HG03558 (cell line): ENCODE results near the gene MTUS2.

Source experiments
- ATAC-seq: cut with Tn5 transposase; IDR thresholded peaks from one replicate; pipeline ENCODE4 v1.9.1; 2021; ENCODE audit warnings: moderate number of reproducible peaks; ENCODE audit not compliant: unreplicated experiment; ENCODE audit errors: extremely low read depth

The MTUS2 gene

GRCh38 chr13:29489650-29490560, 669.8 kb downstream of the MTUS2 start:
- ATAC-seq = no peak

- no peak for ATAC-seq
These were observed 670.4 kb downstream of the MTUS2 start for GRCh38 chr13:29490561-29490885.

GRCh38 chr13:29491248-29491647, 671.1 kb downstream of the MTUS2 start:
- ATAC-seq = no peak

- no peak for ATAC-seq
These were observed 673.7 kb downstream of the MTUS2 start for GRCh38 chr13:29493796-29494195.

DNA sequence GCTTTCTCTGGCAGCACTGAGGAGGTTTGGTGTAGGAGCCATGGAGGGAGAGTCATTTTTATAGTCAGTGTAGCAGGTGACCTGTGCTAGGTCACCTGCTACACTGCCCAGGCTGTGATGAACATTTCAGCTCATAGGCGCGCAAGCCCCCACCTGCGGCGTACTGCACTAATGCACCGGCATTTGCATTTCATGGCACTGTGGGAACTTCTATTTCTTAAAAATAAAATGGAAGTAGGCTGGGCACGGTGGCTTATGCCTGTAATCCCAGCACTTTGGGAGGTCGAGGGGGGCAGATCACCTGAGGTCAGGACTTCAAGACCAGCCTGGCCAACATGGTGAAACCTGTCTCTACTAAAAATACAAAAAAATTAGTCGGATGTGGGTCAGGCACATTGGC, 674.4 kb downstream of the MTUS2 start:
- ATAC-seq = no peak

GRCh38 chr13:29496241-29496712, 676.1 kb downstream of the MTUS2 start:
- ATAC-seq = no peak

DNA sequence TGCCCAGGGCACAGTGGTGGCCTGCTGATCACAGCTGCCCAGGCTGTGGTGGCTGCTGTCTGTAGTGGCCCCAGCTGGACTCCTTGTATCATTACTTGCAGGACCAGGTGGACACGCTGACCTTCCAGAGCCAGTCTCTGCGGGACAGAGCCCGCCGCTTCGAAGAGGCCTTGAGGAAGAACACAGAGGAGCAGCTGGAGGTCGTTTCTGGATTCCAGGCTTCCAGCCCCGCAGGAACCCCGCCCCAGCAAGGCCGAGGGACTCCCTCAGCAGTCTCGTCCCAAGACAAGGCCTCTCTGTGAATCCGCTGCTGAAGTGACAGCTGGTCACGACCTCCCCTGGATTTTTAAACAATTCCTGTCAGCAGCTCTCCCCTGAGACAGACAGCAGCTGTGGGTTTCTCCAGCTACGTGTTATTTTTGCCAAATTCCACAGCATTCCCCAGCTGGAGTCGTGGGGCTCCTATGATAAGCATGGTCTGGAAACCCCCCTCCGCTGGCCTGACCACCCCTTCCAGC, 677.1 kb downstream of the MTUS2 start:
- ATAC-seq = no peak

- ATAC-seq = no peak
These were observed 678.4 kb downstream of the MTUS2 start for GRCh38 chr13:29498426-29499040.

- no peak for ATAC-seq
These were observed 679.5 kb downstream of the MTUS2 start for GRCh38 chr13:29499506-29500165.

DNA sequence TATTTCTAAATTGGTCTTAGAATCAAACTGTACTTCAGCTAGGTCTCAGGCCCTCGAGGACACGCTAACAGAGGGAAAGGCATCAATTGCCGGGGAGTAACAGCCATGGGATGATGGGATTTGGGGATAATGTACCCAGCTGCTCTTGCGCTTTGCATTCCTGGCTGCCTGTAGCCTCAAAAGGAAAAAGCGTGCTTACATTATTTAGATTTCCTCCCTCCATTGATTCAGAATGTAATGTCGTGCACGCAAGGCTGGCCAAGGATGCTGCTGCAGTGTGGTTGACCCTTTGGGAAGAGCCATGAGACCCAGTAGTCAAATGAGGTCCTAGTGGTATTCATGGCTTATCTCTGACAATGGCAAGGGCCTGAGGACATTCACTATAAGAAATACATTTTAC, 680.2 kb downstream of the MTUS2 start:
- ATAC-seq = no peak

DNA sequence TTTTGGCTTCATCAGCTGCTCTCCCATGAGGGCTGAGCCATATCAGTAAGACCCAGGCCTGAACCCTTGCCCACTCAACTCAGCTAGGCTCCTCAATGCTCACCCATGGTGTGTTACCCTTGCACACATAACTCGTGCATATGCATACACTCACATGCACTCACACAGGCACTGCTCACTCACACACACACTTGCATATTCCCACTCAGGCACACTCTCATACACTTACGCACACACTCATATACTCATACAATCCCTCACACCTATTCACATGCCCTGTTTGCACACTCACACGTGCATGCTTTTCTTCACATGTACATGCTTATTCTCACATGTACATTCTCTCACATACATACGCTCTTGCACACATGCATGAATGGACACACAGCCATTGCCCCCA, 681.5 kb downstream of the MTUS2 start:
- ATAC-seq = no peak

DNA sequence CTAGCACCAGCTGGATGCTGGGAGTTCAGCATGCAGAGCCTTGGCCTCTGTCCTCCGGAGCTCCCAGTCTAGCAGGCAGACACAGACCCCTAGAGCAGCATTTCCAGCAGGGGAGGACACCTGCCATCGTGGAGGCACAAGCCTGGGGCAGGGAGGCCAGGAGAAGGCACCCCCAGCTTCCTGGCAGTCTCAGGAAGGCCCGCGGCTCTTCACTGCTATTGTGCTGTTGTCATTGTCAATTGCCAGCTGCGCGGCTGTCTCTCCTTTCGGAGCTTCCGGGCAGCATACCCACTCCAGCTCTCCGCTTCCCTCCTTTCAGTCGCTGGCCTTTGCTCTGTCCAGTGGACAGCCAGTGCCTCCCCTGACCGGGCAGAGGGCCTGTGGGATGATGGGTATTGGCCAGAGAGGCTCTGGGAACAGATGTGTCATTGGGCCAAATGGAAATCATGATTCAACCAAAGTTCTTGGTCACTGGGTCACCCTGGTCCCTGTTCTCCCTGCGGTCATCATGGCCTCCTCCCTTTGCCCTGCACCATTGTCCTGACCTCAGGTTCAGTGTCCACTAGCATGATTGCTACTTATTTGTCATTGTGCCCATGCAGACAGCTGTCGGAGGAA, 682.4 kb downstream of the MTUS2 start:
- ATAC-seq = no peak

DNA sequence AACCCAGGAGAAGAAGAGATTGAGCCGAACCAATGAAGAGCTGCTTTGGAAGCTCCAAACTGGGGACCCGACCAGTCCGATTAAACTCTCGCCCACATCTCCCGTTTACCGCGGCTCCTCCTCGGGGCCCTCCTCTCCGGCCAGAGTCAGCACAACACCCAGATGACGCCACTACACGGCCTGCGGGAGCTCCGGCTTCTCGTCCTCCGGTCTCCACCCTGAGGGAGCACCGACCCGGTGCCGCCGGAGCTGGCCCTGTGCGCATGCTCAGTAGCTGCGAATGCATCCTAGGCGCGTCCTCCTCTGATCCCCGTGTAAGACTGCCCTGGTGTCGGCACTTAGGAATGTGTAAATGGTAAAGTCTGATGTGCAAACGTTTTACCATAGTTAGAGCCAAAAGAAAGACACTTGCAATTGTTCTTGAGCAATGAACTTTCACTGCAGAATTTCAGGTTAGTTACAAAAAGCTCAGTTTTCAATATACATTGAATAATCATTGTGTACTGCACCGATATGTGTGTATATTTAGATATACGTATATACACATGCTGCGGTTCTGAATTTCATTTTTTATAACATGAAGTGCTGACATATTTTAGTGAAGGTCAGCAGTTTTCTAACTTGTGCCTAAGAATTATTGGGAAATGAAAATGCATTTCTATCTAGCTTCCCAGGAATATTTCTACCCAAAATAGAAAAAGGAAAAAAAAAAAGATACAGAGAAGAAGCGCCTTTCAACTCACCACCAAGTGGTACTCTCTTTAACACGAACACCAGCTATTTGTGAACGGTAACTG, 683.1 kb downstream of the MTUS2 start:
- no peak for ATAC-seq

DNA sequence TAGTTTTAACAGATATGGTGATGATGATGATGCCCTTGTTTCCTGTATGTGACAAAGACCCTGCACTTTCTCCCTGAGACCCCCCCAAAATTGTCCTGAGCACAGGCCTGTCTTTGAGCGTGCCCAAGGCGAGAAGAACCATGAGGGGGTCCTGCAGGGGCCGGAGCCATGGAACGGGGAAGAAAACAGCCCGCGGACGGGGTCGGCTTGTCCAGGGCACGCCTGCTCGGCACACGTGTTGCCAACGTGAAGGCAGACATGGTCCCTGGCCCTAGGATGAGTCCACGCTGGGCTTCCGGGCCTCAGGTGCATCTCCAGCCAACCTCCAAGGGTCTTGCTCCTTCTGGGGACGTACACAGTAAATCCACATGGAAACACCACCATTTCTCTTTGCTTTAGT, 684.6 kb downstream of the MTUS2 start:
- ATAC-seq = no peak

DNA sequence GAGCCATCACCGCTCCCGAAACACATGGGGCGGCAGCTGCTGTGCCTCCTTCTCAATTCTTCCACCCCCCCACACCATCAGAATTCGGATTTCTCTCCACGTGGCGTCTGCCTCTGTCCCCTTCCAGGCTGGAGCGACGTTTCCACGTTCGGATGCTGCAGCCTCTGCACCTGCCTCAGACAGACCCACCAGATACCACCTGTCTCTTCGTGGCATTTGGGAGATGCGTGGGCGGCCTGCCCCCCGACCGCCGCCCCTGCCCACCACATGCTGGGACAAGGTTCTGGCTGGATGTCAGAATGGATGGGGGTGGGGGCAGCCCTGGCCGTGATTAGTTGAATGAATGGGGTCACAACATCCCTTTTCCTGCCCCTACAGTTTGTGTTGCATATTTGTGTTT, 685.4 kb downstream of the MTUS2 start:
- ATAC-seq = no peak

- no peak for ATAC-seq
These were observed 685.8 kb downstream of the MTUS2 start for GRCh38 chr13:29505950-29506349.

DNA sequence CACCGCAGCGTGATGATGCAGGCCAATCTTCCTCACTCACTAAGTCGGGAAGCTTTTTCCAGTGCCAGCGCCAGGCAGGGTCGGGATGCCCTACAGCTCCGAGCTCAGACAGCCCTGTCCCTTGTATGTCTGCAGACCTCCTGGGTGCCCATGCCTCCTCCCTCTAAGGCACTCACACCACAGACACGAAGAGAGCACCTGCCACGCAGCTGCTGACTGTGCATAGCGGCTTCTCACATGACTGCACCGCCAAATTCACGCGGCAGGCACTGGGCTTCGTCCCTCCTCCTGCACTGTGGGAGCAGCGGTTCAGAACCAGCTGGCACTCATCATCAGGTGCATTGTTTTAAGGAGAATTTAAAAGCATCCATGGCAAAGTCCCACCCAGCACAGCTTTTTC, 687.2 kb downstream of the MTUS2 start:
- ATAC-seq = no peak

- ATAC-seq = no peak
These were observed 688.2 kb downstream of the MTUS2 start for GRCh38 chr13:29508130-29508875.

DNA sequence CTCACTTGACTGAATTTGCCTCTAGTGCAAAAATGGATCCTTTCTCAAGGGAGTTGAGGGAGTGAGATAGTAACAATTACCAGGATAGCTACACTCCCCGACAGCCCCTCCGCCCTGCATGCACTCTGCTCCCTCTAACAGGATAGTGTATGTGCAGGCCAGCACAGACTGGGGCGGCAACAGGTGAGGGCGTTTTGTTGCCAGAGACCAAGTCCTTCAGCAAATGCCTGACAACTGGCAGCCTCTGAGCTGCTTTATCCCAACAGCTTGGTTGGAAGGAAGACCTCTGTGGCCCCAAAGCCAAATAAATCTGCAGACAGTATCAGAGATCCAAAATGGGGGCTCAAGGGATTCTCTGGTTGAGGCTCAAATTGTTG, 688.7 kb downstream of the MTUS2 start:
- no peak for ATAC-seq
